ENCODE data around the gene PTOV1.

PTOV1 gene

DNA sequence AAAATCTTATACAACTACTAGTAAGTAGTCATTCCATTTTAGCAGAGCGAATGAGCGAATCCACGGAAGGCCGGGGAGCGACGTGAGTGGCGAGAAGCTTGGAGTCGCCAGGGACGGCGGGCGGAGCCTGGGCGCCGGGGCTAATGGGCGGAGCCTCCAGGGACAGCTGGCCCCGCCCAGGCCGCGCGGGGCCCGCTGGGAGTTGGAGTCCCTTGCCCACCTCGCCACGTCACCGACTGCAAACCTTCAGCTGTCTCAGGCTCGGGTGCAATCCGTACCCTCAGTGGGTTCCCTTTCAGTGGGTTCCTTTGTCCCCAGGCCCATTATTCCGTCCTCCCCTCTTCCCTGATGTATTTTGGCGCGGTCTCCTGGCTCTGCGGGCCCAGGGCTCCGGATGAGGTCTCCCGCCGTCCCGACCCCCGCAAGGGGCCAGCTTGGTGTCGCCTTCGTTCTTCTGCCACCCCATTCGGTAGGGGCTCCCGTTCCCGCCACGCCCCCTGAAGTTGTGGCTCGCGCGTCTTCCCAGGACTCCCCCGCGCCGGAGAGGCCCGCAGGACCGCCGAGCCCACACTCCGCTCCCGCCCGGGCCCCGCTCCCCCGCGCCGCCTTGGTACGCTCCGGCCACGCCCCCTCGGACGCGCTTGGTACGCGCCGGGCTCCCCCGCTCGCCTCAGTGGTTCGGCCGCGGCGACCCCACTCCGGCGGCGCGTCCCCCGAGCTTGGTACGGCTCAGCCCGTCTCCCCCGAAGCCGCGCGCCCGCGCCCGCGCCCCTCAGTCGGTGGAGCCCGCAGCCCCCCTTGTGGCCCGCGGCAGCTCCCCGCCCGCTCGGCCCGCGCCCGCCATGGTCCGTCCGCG lies at the start of gene PTOV1:
PTOV1 (plus strand) TSS at position 673 of the 856 bp plus-strand sequence.
- H3K4me3 ChIP-seq (ENCODE audit: low read depth, low read length): peak within 1 kb of the TSS; percentile 79

DNA sequence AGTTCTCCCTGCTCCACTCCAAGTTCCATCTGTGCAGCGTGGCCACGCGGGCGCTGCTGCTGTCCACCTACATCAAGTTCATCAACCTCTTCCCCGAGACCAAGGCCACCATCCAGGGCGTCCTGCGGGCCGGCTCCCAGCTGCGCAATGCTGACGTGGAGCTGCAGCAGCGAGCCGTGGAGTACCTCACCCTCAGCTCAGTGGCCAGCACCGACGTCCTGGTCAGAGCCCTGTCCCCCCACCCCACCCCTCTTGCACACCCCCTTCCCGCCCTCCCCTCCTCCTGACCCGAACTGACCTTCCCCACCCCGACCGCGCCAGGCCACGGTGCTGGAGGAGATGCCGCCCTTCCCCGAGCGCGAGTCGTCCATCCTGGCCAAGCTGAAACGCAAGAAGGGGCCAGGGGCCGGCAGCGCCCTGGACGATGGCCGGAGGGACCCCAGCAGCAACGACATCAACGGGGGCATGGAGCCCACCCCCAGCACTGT lies 49.5 kb upstream of the PTOV1 start:
- H3K4me3 ChIP-seq (ENCODE audit: low read depth, low read length): no peak overlapping the region

DNA sequence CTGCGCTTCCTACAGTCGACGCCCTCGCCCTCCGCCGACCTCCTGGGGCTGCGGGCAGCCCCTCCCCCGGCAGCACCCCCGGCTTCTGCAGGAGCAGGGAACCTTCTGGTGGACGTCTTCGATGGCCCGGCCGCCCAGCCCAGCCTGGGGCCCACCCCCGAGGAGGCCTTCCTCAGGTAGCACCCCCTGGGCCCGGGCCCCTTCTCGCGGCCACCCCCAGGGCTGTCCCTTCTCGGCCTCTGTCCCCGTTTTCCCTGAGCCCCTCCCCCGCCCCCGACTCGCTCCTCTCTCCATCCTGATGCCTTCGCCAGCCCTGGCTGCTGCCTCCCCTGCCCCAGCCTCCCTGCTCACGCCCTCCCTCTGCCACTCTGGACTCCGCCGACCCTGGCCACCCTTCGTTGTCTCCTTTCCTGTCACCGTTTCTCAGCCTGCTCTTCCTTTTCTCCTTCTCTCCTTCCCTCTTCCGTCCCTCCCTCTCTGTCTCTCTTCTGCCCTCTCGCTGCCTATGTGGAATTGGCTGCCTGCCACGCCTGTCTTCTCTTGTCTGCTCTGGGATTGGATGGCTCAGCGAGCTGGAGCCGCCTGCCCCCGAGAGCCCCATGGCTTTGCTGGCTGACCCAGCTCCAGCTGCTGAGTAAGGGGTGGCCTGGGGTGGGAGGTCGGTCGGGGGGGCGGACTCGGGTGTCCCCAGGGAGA lies 48.8 kb upstream of the PTOV1 start:
- no peak overlapping the region for H3K4me3 ChIP-seq (ENCODE audit: low read depth, low read length)

DNA sequence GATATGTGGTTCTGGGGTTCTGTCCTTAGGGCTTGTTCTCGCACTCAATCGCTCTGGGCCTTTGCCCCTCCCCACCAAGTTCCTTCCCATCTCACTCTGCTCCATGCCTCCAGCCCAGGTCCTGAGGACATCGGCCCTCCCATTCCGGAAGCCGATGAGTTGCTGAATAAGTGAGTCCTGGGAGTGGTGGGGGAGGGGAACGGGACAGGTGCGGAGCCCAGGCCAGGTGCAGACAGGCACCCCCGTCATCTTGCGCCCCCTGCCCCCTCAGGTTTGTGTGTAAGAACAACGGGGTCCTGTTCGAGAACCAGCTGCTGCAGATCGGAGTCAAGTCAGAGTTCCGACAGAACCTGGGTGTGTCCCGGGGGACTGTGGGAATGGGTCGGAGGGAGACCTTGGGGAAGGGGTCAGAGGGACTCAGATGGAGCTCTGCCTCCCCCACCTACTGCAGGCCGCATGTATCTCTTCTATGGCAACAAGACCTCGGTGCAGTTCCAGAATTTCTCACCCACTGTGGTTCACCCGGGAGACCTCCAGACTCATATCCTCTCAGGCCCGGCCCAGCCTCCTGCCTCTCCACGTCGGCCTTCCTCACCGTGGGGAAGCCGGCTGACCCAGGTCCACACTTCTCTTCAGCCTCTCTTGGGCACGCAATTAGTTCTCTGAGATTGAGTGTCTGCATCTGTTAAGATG lies 48.0 kb upstream of the PTOV1 start:
- H3K4me3 ChIP-seq (ENCODE audit: low read depth, low read length): no peak overlapping the region

DNA sequence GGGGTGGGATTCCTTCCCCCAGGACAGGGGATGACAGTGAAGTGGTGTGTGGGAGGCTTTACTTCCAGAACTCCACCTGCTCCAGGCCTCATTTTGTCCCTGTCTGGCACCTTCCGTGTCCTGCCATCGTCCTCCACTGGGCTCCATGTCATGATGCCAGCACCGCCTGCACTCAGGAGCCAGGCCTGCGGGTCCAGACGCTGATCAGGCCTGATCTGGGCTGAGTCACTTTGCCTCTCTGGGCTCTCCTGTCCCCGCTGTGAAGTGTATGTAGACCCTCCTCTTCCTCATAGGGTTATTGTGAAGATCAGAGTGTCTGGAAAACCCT lies 47.5 kb upstream of the PTOV1 start:
- H3K4me3 ChIP-seq (ENCODE audit: low read depth, low read length): no peak overlapping the region

DNA sequence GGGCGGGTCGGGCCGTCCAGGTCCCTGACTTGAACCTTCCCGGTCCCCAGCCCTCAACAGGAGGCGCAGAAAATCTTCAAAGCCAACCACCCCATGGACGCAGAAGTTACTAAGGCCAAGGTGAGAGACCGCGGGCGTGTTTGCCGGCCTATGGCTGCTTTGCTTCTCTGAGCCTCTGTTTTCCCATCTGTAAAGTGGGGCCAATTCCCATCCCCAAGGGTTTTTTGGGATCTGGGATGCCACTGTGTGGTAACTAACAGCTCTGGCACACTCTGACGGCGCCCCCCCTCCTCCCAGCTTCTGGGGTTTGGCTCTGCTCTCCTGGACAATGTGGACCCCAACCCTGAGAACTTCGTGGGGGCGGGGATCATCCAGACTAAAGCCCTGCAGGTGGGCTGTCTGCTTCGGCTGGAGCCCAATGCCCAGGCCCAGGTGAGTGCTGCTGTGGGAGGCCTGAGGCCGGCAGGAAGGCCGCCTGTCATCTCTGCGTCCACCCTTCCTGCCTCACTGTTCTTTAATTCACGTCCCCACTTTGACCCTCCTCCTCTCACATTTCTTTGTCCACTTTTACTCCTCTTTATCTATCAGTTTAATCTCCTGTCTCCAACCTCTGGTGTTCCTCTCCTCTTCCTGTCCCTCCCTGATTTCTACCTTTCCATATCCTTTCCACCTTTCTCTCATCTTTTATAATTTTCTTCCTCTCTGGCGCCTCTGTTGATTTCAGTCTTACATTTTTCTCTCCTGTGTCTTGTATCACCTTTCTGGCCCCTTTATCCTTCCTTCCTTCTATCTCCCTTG lies 44.9 kb upstream of the PTOV1 start:
- no peak overlapping the region for H3K4me3 ChIP-seq (ENCODE audit: low read depth, low read length)

DNA sequence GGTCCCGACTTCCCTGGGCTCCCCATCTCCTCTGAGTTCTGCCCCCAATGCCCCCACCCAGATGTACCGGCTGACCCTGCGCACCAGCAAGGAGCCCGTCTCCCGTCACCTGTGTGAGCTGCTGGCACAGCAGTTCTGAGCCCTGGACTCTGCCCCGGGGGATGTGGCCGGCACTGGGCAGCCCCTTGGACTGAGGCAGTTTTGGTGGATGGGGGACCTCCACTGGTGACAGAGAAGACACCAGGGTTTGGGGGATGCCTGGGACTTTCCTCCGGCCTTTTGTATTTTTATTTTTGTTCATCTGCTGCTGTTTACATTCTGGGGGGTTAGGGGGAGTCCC lies 44.4 kb upstream of the PTOV1 start:
- H3K4me3 ChIP-seq (ENCODE audit: low read depth, low read length): no peak overlapping the region

DNA sequence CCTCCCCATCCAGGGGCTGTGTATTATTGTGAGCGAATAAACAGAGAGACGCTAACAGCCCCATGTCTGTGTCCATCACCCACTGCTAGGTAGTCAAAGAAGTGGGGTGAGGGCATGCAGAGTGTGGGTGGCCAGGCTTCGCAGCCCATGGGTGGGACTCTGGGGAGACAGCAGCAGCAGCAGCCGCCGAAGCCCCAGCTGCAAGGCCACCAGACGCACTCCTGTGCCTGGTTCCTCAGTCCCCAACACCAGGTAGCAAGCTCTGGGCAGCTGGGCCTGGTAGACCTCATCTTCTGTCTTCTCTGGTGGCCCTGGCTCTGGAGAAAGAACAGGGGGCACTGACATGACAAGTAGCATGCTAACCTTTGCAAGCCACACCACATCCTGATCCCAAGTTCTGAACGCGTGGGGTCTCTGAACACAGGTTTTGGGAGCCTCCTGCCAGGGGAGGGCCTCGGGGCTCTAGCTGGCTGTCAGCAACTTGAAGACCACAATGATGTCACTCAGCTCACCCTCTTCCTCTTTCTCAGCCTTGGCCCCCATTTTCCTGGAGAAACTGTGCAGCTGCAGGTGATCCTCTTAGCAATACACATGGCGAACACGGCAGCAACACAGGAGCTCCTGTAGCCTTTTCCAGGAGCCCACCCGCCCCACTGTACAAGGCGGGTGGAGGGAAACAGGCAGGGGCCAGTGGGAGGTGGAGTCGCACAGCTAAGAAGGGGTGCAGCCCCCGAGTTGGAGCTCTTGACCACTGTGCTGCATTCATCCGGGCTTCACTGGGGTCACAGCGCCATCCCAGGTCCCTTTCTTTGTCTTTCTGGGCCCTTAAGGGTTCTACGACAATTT lies 43.7 kb upstream of the PTOV1 start:
- no peak overlapping the region for H3K4me3 ChIP-seq (ENCODE audit: low read depth, low read length)

DNA sequence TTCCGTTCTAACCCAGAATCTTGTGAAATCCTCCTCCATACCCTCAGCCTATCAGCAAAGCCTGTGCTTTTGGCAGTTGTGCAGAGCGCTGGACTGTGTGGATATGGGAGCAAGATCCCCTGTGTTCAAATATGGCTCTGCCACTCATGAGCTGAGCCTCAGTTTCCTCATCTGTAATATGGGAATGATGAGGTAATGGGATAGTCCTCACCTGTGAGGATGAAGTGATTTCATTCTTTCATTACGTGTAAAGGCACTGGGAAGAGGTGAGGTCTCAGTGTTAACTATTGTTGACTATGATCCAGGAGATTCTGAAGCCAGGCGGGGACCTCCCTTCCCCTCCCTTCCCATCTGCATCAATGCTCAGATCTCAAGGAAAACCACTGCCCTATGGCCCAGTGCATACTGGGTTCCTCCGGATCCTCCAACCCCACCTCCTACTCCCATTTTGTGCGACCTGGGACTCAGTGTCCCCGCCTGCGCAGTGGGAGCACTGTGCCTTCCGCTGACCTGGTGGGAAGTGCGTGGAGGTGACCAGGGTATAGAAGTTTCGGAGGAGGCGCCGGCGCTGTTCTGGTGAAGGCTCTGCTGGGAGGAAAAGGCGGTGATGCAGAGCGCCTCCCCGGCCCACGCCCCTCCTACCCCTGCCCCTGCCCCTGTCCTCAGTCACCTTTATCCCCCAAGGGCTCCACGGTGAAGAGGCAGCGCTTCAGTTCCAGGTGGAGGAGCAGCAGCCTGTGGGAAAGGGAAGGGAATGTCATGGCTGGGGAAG lies 42.9 kb upstream of the PTOV1 start:
- no peak overlapping the region for H3K4me3 ChIP-seq (ENCODE audit: low read depth, low read length)

DNA sequence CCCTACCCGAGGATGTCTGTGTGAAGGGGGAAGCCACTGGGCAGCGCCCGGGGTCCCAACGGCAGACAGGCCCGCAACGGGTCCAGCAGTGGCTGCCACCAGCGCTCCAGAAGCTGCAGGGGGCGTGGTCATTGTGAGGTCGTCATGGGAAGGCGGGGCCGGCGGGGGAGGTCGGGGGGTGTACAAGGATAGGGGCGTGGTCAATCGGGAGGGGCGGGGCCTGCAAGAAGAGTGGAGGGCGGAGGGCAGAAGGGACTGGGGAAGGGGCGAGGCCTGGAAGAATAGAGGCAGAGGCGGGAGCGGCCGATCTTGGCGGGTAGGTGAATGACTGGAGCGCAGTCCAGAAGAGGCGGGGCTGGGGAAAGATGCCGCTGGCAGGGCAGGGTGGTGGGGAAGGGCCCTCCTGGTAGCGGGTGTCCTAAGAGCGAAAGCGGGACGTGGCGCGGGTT lies 42.2 kb upstream of the PTOV1 start:
- peak overlapping the region; percentile 43 for H3K4me3 ChIP-seq (ENCODE audit: low read depth, low read length)

DNA sequence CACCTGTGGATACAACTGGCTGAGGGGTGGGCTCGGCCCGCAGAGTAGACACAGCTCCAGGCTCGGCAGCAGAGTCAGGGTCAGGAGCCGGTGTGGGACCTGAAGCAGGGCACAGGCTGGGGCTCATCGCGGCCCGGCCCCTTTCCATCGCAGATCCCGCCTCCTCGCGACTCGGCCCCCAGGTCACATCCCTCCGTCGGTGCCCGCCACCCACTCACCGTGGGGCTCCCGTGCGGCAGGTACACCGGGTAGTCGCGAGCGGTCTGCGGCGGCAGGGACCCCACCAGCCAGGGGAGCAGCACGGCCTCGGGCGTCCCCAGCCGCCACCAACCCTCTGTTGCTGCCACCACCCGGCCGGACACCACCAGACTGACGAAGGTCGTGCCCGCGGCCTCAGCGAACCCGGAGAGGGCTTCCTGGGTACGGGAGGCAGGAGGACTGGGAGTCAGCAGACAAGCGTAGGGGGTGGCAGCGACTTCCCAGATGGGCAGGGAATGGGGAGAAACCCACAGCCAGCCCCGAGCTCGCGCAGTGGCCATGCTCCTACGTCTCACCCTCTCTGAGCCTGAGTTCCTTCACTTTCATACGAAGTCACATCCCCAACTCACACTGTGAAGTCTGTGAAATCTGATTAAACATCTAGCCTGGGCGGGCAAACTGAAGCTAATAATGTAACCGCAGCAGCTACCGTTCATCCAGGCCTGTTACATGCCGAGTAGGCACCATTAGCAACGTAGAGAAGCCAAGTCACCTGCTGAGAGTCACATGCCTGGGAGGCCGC lies 41.6 kb upstream of the PTOV1 start:
- H3K4me3 ChIP-seq (ENCODE audit: low read depth, low read length): peak overlapping the region; percentile 43

DNA sequence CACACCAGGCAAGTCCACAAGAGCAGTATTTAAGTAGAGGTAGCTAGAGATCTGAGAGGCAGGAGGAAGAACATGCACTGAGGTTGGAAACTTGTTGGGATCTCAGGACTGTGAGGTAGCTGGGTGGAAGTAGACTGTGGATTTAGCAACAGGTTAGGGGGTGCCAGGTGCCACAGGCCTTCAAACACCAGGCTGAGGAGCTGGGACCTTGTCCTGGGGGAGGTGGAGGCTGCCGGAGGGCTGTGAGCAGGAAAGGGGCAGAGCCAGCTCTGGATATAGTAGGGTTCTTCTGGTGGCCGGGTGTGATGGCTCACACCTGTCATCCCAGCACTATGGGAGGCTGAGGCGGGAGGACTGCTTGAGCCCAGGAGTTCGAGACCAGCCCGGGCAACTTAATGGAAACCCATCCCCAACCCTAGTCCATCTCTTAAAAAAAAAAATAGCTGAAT lies 41.0 kb upstream of the PTOV1 start:
- H3K4me3 ChIP-seq (ENCODE audit: low read depth, low read length): no peak overlapping the region

DNA sequence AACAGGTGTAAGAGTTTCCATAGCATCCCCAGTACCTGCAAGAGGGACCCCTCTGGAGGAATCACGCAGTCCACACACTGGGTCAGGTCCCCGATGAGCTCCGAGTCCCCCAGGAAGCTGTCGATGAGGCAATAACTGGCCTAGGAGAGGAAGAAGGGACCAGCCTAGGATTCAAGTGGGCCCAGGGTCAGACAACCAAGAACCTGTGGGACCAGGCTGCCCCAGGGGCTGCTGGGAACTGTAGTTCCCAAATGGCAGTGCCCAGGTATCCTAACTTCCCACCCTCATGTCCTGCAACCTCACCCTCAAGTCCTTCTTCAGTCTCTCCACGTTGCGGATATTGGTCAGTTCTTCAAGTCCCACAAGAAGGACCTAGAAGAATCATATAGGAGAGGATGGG lies 39.6 kb upstream of the PTOV1 start:
- no peak overlapping the region for H3K4me3 ChIP-seq (ENCODE audit: low read depth, low read length)

DNA sequence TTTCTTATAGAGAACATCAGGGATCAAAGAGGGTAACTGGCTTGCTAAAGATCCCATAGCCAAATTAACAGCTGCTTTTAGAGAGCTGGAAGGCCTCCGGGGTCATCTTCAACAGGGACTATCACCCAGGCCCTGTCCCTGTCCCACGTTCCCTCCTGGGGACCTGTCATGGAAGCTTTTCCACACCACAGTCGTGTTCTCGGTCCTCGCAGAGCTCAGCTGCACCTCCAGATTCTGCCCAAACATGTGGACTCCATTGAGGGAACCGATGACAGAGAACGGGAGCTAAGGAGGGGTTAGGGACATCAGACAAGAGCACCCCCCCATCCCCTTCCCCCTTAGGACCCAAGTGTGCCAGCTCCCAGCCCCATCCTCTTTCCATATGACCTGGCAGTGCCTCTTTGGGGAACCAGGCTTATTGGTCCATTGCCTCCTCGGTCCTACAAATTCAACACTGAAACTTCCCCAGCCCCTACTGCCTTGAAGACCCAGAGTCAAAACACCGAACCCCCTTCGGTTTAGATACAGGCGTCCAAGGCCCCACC lies 38.4 kb upstream of the PTOV1 start:
- peak overlapping the region; percentile 83 for H3K4me3 ChIP-seq (ENCODE audit: low read depth, low read length)

DNA sequence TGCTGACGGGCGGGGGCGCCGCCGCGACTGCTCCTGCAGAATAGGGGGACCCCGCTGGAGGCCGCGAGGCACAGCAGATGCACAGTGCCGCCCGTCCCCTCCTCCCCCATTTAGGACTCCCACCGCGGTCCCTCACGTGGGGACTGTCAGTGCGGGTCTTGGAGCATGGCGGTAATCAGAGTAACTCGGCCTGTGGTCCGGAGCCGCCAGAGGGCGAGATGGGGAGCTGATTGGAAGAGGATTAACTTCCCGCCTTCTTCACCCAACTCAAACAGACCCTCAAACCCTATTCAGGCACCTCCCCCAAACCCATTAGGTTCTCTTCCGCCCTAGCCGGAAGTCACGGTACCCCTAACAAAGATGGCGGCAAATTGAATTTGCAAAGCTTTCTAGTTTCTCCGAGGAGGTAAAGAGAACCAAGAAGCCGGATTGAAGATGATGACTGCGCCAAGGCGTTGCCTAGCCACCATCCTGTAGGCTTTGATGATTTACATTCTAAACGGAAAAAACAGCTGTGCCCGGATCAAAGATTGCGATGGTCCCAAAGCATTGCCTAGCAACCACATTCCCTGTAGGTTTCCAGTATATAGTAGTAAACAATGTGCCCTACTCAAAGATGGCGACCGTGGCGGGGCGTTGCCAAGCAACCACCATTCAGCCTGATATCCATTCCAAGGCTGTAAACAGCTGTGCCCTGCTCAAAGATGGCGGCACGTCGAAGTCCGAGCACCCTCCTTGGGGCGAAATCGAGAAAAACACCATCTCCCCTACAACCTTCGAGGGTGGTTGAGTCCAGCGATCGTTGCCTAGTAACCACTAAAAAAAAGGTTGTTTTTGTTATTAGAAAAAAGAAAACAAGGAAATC lies 37.7 kb upstream of the PTOV1 start, which contains the start of gene FUZ:
FUZ (minus strand) TSS at position 296 of the 865 bp plus-strand sequence; CDS start at position 110, 186 bp downstream.
- peak within 1 kb of the TSS; percentile 83 for H3K4me3 ChIP-seq (ENCODE audit: low read depth, low read length)

DNA sequence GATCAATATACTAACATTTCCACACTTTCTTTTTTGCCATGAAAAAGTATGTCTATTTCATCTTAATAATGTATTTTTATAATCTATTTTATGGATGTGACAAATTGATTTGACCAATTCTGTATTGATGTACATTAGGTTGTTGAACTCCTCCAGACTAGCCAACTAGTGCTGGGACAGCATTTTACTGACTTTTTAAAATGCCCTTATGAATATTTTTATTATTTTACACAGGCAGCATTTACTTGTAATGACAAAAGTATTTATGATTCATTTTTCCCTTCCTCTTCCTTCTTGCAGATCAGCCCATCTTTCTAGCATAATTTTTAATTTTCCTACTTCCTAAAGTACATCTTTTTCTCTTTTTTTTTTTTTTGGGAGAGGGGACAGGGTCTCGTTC lies 36.9 kb upstream of the PTOV1 start:
- no peak overlapping the region for H3K4me3 ChIP-seq (ENCODE audit: low read depth, low read length)

DNA sequence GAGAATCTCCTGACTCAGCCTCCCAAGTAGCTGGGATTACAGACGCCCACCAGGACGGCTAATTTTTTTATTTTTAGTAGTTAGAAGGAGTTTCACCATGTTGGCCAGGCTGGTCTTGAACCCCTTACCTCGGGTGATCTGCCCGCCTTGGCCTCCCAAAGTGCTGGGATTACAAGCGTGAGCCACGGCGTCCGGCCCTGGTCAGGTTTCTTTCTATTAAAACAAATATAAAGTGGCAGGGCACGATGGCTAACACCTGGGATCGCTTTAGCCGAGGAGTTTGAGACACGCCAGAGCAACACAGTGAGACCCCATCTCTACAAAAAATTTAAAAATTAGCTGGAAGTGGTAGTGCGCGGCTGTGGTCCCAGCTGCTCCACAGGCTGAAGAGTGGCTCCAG lies 34.4 kb upstream of the PTOV1 start:
- no peak overlapping the region for H3K4me3 ChIP-seq (ENCODE audit: low read depth, low read length)
